Activated CD4-positive, alpha-beta T cell treated with anti-CD3 and anti-CD28 coated beads, Interleukin-2, amount 50 U/mL, for 24 hours (primary cell): ENCODE results near the gene PPBP.
"Not testable (repeated sequence)": the region's sequence is repeated elsewhere in the genome, so short reads cannot be mapped to it uniquely, and the experiment has no call there.

Experiments
- DNase-seq, 2 donors: peaks; one replicate each; pipeline ENCODE4 v3.0.0-alpha.2; 2020; ENCODE audit warnings: low read depth in 1 of 2, low spot score in 1 of 2

Gene PPBP

DNA sequence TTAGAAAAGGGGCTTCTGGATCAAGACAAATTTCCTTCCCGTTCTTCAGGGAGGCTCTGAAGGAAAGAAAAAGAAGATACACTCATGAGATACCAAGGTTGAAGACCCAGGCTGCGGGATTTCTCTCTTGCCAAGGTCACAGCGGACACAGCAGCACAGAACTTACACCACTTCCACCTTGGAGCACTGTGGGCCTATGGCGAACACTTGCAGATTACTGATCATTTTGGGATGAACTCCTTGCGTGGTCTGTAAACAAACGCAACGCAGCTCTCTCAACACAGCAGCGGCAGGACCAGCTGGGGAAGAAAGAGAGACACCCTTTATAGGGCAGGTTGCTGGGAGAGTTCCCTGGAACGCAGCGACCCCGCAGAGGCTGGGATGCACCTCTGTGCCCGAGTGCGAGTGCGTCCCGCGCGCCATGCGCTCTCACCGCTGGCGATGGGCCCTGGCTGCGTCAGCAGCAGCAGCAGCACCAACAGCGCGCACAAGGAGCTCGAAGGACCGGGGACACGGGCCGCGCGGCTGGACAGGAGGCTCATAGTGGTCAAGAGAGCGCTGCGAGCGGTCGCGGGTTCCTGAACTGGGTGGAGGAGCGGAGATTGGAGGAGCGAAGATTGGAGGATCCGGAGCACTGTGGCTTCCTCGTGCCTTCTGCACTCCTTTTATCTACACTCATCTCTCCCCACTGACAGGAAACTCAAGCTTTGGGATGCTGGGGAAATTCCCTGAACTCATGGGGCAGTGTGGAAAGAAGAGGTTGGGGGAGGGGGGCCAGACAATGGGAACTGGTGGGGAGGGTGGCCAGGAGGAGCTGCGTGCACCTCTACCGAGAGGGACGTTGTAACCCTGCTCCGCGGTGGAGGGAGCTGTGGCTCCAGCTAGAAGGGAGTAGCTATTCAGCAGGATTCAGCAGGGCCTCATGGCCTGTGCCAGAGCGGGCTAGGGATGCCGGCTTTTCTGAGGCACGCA lies 10.3 kb upstream of the PPBP start, which contains the start of gene CXCL5:
Gene CXCL5 (minus strand): TSS at position 638 of the 972 bp plus-strand sequence. CDS start 96 bp downstream, at position 542.
- DNase-seq = no peak

DNA sequence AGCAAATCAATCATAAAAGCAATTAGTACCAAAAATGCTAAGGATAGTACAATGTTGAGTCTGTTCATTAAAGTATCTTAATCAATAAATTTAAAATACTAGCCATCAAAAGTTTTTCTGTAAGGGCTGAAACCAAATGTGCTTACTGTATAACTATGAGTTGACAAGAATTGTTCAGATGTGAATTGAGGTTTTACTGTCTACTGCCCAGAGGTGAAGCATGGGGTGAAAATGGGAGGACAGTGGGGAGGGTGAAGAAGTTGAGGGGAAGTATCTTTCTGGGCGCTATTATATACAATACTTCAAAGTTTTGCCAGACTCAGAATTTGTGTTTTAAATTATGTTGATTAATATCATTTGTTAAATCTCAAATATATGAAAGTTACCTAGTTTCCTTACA lies 4.1 kb upstream of the PPBP start:
- DNase-seq = no peak

DNA sequence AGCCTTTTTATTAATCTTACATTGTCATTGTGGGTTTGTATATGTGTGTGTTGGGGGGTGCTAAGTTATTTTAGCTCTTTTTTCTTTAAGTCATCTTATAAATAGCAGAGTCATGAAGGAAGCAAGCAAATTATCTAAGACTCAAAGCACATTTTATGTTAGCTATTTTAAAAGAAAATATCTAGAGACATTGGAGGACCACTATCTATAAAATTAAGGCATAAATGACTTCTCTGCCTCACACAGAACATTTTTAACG lies 3.7 kb upstream of the PPBP start:
- DNase-seq = no peak

DNA sequence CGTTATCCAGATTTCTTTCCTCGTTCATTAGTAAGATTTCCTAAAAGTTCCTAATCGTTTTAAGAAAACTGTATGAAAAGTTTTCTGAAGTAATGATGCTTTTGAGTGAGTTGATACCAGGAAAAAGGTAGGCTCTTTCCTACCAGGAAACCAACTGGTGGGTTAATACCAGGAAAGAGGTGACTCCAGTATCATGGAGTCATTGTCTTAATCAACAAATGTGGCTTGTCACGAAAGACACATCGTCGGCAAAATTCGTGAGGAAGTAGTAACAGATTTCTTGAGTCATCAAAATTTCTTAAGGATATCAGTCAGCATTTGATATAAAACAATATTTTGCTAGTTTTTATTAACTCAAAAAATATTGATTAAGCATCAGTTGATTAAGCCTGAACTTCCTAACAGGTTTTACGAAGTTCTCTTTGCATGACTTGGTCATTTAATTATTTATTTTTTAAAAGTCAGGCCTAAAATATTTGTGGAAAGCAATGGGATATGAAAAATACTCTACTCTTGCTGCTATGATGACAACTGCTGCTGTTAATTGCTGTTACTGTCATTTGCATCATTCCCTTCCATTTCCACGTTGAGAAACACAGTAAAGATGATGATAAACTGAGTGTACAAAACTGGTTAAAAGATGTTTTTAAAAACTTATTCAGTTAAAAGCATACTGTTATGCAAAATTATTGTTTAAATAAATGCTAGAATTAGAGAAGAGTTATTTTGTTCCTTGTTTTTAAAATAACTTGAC lies 3.2 kb upstream of the PPBP start:
- DNase-seq = no peak

DNA sequence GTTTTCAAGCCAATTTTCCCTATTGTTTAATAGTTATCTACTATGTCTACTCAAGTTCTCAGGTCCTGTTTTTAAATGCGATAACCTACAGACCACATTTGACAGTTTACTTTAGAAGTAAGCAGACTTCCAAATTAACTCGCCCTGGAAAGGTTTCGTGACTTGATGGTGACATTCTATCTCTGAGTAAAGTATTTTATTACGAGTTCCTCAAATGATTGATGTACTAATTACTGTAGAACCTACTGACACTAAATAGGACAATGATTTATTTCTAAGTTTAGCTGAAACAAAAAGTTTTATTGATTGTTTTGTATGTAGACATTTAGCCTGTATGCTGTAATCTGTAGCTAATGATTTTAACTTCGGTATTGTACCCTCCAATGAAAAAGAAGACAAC lies 1.9 kb upstream of the PPBP start:
- DNase-seq = no peak

DNA sequence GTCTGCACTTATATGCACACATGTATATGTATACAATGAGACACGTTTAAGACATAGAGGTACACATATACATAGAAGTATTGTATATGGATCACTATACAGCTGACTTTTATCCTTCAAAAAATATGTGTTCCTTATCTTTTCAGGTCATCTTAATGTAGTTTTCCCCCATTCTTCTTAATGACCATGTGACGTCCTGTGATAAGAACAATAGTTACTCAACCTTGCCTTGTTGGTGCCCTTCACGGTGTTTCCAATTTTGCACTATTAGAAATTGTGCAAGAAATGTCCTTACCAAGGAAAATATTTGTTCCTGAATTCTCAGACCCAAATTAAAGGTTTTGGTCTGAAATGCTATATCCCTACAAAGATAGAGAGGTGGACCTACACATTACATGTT lies 1.0 kb upstream of the PPBP start:
- DNase-seq = no peak

DNA sequence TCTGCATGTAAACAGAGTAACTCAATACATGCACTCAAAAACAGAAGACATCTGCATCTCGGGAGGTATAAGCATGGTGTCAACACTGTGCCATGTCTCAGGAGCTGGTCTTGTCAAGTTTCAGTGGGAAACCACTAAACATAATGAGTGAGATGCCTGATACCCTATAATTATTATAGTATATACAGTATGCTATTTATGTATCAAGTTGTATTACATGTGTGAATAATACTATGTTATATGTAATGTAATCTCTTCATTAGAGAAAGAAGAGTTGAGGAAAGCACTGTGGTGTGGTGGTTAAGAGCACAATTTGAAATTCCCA lies 2.5 kb downstream of the PPBP start:
- no peak for DNase-seq

DNA sequence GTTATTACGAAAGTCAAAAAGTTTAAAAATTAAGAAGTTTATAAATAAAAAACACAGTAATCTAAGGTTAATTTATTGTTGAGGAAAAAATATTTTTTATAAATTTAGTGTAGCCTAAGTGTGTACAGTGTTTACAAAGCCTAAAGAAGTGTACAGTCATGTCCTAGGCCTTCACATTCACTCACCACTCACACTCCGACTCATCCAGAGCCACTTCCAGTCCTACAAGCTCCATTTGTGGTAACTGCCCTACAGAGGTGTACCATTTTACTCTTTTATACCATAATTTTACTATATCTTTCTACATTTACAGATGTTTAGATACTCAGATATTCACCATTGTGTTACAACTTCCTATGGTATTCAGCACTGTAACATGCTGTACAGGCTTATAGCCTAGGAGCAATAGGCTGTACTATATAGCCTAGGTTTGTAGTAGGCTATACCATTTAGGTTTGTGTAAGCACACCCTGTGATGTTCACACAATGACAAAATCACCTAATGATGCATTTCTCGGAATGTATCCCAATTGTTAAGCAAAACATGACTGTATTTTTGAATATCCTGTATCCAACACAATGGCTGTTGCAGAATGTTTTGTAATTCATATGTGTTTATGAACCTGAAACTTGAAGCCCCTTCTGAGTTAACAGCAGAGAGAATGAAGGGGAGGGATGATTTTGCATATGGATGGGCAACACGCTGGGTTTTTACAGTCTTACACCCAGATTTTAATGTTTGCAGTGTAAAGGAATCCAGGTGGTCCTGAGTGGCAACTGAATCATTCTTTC lies 3.1 kb downstream of the PPBP start:
- no peak for DNase-seq

DNA sequence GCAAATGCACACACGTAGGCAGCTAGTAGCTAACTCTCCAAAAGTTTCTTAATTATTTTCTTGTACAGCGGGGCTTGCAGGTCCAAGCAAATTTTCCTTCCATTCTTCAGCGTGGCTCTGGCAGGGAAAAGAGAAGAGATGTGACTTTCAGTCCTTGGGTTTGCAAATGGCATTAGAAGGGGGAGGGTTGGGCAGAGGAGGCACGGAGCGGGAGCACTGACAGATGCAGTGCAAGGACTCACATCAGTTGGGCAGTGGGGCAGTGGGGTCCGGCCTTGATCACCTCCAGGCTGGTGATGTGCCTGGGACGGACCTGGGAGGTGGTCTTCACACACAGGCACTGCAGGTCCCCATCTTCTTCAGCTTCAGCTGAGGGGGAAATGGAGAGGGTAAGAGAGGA lies 6.8 kb downstream of the PPBP start:
- not testable (repeated sequence) for DNase-seq

DNA sequence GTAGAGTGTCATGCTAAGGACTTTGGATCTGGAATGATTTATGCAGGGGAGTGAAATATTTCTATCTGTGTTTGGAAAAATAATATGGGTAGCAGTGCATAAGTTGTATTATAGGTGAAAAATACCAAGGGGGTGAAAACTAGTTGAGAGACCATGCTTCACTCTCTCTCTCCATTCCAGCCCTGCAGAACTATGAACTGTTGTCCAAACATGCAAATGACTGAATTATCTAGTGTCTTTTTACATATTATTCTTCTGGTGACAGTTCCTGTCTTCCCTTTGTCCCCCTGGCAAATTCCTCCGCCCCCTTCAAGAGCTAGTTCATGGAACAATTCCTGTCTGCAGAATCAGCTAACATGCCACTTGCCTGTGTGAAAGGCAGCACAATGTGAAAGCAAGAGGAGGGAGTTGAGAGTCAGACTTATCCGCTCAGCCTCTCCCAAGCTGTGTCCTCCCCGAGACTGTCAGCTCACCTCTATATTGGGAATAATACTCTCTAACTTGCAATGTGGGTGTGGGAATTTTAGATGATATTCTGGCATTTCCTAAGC lies 8.5 kb downstream of the PPBP start:
- no peak for DNase-seq

DNA sequence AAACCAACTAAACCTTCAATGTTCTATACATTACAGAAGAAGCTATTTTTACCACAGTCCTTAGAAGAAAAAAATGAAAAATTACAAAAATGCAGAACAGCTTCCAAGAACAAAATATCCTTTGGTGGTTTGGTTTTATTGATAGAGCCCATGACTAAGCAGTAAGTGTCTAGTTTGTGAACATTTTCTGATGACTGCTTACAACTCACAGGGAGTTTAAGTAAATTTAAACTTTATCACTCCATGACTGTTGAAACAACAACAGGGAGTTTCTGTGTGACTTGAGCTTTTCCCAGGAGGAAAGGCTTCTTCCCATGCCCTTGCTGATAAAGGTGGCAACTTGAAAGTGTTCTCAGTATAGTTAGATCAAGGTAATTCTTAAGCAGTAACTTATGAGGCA lies 9.1 kb downstream of the PPBP start:
- DNase-seq = no peak

DNA sequence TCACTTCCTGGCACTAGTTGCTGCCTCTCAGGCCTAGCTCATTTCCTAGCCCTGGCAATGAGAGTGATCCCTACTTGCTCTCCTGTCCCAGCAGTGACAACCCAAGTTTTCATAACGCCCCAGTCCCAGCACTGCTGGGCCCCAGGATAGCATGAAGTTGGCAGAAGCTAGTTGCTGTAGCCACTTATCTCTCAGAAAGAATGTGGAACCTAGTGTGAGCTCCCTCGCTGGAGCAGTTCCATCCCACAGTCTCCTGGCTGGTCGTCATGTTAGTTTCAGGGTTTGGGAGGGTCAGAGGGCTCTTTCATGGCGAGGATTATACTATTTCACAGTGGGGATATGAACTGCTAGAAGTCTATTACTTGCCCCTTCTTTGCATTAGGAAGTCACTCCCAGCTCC lies 11.3 kb downstream of the PPBP start:
- no peak for DNase-seq

DNA sequence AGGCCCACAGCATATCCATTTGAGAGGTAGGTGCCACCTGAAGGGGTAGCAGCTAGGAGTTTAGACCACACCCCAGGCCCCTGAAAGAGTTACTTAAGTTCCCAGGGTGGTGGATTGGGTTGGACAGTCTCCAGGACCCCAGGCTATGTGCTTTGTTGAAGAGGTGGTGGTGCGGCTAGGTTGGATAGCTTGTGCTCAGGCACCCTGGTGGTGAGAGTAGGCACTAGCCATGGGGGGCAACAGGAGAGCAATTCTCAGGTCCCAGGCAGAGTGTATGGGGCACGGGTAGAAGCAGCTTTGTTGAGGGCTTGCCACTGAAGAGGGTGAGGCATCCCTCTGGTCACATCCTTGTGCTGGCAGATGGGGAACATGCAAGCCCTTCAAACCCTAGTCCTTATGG lies 11.8 kb downstream of the PPBP start:
- DNase-seq = no peak

DNA sequence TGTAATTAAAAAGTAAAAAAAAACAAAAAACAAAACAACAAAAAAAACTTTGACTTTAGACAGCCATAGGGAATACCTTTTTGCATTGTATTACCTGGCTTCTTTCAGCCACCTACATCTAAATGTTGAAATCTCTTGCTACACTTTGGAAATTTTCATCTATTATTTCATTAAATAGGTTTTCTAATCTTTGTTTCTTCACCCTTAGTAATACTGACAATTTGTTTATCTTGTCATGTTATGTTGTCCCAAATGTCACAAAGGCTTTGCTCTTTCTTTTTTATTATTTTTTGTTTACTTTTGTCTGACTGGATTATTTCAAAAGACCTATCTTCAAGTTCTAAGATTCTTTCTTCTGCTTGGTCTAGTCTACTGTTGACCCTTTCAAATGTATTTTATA lies 13.6 kb downstream of the PPBP start:
- DNase-seq = no peak

DNA sequence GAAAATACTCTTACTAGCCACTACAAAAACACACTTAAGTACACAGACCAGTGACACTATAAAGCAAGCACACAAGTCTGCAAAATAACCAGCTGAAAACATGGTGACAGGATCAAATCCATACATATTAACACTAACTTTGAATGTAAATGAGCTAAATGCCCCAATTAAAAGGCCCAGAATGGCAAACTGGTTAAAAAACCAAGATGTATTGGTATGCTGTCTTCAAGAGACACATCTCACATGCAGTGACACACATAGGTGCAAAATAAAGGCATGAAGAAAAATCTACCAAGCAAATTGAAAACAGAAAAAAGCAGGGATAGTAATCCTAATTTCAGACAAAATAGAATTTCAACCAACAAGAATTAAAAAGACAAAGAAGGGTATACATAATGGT lies 17.0 kb downstream of the PPBP start:
- DNase-seq = no peak

DNA sequence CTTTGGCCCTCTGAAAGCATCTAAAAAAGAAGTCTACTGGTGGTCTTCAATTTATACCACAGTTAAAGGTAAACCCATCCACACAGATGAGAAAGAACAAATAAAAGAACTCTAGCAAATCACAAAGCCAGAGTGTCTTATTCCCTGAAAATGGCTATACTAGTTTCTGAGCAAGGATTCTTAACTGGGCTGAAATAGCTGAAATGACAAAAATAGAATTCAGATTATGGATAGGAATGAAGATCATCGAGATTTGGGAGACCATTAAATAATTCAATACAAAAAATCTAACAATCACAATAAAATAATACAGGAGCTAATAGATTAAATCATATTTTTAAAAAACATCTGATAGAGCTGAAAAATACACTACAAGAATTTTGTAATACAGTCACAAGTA lies 18.0 kb downstream of the PPBP start:
- DNase-seq = no peak

DNA sequence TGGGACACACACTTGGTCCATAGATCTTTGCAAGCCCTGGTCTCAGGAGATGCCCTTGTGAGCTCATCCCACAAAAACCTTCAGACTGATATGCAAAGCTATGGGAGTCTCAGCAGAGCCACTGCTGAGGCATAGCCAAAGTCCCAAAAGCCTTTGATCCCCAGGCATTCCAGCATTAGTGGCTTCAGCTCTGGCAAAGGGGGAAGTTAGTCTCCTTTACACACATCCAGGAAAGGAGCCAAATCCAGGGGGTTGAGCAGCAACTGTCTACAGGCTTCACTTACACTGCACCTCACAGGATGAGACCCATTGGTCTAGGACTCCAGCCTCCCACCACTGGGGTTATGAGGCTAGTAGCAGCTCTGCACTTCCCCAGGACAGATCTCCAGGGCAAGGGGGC lies 20.1 kb downstream of the PPBP start:
- DNase-seq = no peak

DNA sequence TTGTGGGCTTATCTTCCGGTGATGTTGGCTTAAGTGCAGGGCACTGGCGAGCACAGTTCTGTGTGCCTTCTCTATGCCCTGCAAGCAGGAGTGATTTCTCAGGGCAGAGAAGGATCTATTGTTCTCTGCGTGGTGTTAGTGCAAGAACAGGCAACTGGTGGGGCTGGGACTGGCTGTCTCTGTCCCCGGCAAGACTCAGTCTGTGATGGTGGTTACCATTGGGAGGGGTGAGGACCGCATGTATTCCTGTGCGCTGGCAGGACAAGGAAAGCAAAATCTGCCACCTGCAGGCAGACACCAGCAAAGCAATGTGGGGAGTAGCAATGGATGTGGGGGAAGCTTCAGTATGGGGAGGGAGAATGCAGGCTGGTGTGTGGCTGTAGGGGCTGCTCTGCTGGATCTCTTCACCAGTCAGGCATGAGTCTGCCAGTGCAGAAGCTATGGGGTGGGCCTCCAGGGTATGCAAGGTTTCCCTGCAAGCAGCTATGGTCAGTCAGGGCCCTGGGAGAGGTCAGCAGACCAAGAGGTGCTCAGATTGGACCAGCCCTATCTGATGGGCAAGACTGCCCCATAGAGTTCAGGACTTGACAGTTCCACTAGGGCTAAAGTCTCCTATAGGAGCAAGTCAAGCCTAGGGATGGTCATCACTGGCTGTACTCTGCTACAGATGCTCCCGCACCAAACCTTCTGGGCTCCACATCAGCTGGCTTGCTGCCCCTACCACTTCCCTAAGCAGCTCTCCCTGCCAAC lies 23.0 kb downstream of the PPBP start:
- no peak for DNase-seq

DNA sequence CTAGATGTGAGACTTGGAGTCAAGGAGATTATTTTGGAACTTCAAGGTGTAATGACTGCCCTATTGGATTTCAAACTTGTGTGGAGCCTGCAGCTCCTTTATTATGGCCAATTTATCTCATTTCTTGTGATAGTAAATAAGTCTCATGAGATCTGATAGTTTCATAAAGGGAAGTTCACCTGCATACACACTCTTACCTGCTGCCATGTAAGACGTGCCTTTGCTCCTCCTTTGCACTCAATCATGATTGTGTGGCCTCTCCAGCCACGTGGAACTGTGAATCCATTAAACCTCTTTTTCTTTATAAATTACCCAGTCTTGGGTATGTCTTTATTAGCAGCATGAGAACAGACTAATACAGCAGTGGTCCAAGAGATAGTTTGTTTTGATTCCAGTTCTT lies 25.3 kb downstream of the PPBP start:
- no peak for DNase-seq

DNA sequence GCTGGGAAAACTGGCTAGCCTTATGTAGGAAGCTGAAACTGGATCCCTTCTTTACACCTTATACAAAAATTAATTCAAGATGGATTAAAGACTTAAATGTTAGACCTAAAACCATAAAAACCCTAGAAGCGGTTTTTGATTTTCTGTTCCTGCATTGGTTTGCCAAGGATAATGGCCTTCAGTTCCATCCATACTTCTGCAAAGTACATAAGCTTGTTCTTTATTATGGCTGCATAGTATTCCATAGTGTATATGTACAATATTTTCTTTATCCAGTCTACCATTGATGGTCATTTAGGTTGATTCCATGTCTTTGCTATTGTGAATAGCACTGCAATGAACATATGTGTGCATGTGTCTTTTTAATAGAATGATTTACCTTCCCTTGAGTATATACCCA lies 28.9 kb downstream of the PPBP start:
- DNase-seq = not testable (repeated sequence)

DNA sequence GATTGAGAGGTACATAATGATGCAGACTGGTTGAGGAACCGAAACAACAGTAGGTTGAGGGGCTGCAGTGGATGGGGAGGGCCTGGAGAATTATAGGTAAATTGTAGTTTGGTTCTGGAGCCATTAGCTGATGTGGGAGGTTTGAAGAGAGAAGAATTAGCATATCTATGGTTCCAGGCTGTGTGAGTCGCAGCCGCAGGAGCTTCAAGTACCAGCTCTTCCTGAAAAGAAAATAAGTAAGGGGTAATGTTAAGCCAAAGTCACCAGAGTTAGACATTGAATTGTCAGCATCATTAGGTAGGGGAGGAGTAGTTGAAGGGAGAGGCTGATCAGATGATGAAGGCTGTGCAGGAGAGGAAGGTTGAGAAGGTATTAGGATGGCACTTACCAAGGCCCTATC lies 35.6 kb downstream of the PPBP start:
- DNase-seq = no peak
